ENCODE measurements around the gene TMED9. TPM values are rescaled to one million over a fixed set of nuclear protein-coding genes. Genes with fewer than 3 reads are reported as not detected.

The TMED9 gene
- total RNA-seq, 1 experiment from 2014 or later, result 156 TPM

- Histone ChIP-seq H2BK15ac (ENCODE audit: low read depth, low read length) (no peak overlapping the region), H3K18ac (ENCODE audit: insufficient read length, low read depth, low read length) (no peak overlapping the region), H3K23ac (ENCODE audit: insufficient read length, low read depth, low read length) (no peak overlapping the region), H4K91ac (ENCODE audit: insufficient read length, low read depth, low read length) (no peak overlapping the region), H2AK5ac (ENCODE audit: insufficient read length, low read length) (no peak overlapping the region), H3K4me1 (ENCODE audit: insufficient read depth, low read length) (peaks cover 5% of the 10 kb centered on the region; the same call in 1 of the 2 replicates), H4K20me1 (ENCODE audit: control insufficient read depth, insufficient read depth, insufficient read length) (no peaks in the 10 kb centered on the region), H2BK5ac (ENCODE audit: insufficient read length, low read length) (no peak overlapping the region), H3T11ph (ENCODE audit: low read length) (no peak overlapping the region), H3K27ac (ENCODE audit: insufficient read length, low read depth, low read length) (no peak overlapping the region), H2BK20ac (ENCODE audit: low read depth, low read length, poor library complexity, severe bottlenecking) (no peak overlapping the region), H2BK120ac (ENCODE audit: low read depth, low read length, poor library complexity, severe bottlenecking) (no peak overlapping the region), H3K9me3 (ENCODE audit: control insufficient read depth, low read depth, low read length) (no peaks in the 10 kb centered on the region), H3K27me3 (ENCODE audit: insufficient read depth, low read length) (no peaks in the 10 kb centered on the region), H3K9ac (ENCODE audit: extremely low read depth, insufficient read length, low read length) (peak overlapping the region; percentile 71), H3K4me2 (ENCODE audit: insufficient read depth, insufficient read length, low read length) (peak overlapping the region; percentile 87), H3K79me2 (ENCODE audit: insufficient read depth, low read length) (peaks cover 11% of the 10 kb centered on the region; the same call in 1 of the 2 replicates), H4K8ac (replicated peaks; ENCODE audit: insufficient read length, low read depth, low read length) (no peak overlapping the region), H3K79me1 (ENCODE audit: insufficient read depth, low read depth, low read length, poor library complexity, severe bottlenecking) (peaks cover 14% of the 10 kb centered on the region), H2AFZ (ENCODE audit: low read length) (no peak overlapping the region), H2BK12ac (ENCODE audit: insufficient read length, low read depth, low read length) (no peak overlapping the region), H3K56ac (ENCODE audit: insufficient read length, low read depth, low read length) (no peak overlapping the region), H3K14ac (ENCODE audit: insufficient read depth, low read length) (peak overlapping the region; percentile 21), H3K23me2 (ENCODE audit: insufficient read length, low read depth, low read length, poor library complexity, severe bottlenecking) (peaks cover 15% of the 10 kb centered on the region), H3K4ac (ENCODE audit: low read depth, low read length) (no peak overlapping the region), H4K5ac (ENCODE audit: insufficient read length, low read depth, low read length) (no peak overlapping the region)
- Mint-ChIP-seq H3K36me3 (ENCODE audit: insufficient read depth in 1 of 3, low read depth in 3 of 3) (peaks cover 10 to 24% (median 20%) of the 10 kb centered on the region in 3 experiments), H3K4me1 (peaks cover 29 to 35% of the 10 kb centered on the region in 2 experiments), H3K9me3 (no peaks in the 10 kb centered on the region), H3K27ac (no peak overlapping the region; a peak in 1 of 7 replicates), H3K4me3 (peak overlapping the region; percentile 82 to 87), H3K27me3 (ENCODE audit: low read depth) (peaks cover 4% of the 10 kb centered on the region; the same call in 1 of the 2 replicates)
- peak; percentile 41 for DNase-seq
- TF ChIP-seq CTCF (conservative IDR thresholded peaks at IDR 0.05), result no peak
- WGBS (ENCODE audit: extremely low coverage, insufficient read length, low lambda C conversion rate), result no CpG with 5 or more reads among the region's 72 CpGs
Observed at GRCh38 chr5:177553671-177554429, 38.2 kb upstream of the TMED9 start.
